Forelimb muscle (tissue), 1 donor: ENCODE results near the gene ZFC3H1. TPM values are rescaled to one million over a fixed set of nuclear protein-coding genes. Genes with fewer than 3 reads are reported as not detected.

Source experiments
- DNase-seq: peaks from one replicate; pipeline ENCODE4 v3.0.0-alpha.2; 2013; ENCODE audit warnings: low read depth
- polyA plus RNA-seq: library from polyadenylated mRNA; unstranded; fragments of 120-200 nt; gene quantifications from one replicate; pipeline ENCODE4 v1.2.1, GENCODE V29; 2013; ENCODE audit not compliant: insufficient read length

Gene ZFC3H1
- polyA plus RNA-seq, 1 donor, result 40.4 TPM

DNA sequence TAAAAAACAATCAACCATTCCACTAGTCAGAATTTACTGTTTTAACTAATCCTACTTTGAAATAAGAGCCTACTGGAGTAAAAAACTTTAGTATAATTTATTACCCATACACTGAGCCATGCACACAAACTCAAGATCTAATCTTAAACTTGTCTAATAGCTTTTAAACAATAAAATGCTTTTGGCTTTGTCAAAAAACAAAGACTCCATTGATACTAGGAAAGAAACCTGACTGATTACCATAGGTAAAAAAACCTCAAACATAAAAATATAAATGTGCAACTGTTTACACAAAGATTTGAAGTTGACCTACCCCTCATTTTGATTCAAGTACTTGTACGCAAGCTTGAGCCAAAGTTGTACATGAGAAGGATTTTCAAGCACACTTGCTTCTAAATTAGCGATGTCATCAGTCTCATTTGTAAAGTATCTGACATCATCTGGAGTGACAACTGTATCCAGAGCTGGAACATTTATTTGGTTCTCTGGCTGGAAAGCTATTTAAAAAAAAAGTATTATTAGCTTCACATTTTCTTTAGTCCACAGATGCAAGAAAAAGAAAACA, 36.1 kb downstream of the ZFC3H1 start:
- DNase-seq, result no peak

DNA sequence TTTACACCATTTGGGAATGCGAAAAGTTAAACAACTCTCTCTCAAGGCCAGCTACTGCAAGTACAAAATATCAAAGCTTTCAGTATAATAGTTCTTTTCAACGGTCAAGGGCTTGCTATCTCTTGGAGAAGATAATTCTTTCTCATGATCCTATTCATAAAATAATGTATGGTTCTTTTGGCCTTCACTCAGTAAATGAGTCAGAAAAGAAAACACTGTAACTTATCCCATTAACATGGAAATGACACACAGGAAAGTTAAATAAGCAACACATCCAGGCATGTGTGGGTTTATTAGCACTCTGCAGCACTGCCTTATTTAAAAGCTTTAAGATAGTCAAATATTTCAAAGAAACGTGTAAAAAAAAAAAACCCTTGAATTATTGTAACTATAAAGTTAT, 36.9 kb downstream of the ZFC3H1 start:
- DNase-seq, result no peak

DNA sequence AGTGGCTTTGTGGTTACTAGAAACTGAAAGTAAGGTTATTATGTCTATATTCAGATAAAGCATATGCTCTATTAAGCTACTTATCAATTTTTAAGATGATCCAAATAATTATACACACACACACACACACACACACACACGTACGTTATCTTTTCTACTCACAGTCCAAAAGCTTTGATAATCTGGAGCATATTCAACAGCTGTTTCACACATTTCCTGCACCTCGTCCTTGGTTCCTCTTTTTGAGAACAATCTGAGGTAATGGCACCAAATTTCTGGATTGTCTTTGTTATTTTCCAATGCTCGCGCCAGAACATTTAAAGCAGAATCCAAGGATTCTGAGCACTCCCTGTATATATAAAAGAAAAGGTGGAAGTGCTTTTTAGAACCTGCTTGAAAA, 37.5 kb downstream of the ZFC3H1 start:
- peak; percentile 9 for DNase-seq

DNA sequence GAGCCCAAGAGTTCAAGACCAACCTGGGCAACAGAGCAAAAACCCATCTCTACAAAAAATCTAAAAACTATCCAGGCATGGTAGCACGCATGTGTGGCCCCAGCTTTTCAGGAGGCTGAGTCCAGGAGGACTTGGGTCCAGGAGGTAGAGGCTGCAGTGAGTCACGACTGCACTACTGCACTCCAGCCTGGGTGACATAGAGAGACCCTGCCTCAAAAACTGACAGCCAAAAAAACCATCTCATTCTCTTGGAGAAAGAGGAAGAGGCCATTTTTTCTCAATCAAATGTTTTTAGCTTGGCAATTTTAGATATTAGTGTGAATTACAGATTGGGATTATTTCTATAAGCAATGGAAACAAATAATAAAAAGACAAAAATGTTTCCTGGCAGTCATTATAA, 38.2 kb downstream of the ZFC3H1 start:
- no peak for DNase-seq

DNA sequence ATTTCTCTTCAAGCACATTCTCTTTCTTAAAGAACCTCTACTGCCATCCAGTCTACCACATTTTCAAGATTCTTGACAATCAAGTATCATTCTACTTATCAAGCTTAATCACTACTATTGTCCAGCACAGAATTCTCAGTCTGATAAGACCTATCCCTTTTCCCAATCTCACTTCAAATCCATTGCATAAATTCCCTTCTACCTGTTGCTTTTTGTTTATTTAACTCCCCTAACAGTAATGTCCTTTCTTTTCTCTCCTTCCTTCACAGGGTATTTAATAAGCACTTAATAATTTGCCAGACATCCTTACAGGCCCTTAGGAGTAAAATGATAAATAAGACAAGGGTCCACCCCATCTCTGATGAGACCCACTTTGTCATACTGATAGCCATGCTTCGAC, 41.7 kb downstream of the ZFC3H1 start:
- DNase-seq, result no peak

DNA sequence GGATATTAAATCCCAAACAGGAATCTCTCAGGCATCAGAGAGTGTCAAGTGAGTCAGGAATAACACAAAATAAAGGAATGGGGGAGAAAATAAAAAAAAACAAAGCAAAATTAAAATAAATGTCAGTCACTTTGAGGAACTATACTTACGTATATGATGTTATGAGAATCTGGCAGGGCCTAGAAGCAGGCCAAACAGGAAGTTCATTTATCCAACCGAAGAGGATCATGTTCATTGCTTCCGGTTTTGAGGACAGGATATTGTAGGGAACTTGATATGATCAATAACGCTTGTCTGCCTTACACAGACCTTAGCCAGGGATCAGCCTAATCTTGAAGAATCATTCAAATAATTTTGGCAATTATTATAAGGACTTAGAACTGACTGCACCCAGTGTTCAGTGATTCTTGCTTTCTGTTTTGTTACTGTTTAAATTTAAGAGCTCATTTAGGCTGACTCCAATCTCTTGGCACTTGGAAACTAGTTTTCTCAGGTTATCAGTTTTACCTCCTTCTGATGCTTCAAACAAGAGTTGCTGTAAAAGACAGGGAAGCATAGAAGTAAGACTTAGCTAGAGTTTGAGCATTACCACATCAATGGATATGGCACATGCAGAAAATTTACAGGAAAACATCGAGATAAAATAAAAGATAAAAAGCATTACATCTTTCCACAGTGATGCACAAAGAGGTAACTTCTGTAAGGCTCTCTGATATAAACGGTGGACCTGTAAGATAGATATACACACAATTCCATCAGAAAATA, 53.4 kb downstream of the ZFC3H1 start:
- no peak for DNase-seq

DNA sequence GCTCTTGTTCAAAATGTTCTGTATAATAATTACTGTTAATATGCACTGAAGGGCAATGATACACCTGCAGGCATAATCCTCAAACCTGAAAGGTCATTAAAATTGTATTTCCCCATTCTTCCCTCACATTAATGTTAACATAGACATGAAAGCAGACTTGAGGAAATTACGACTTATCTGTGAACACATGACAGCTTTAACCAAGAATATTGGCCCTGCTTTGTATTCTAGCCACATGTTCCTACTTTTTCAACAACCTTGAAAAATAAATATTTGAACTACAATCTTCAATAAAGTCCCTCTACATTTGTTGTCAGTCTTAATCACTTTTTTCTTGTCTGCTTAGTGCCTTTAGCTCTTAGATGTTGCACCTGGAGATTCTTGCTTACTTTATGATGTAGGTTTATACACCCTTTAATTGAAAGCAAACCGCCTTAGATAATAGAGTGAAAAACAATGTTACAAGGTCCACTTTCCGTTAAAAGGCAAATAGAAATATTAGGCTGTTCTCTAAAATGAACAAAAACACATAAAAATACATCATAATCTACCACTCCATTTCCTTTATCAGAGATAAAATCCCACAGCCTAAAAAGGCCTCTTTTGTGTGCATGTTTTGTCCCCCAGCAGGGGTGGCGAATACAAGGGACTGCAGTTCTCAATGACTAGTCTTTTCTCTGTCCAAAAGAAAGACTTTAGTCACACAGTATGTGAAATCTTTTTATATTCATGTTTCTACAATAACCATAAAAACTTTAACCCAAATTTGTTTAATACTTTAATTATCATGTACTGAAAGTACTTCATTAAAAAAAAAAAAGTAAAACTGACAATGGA, 55.9 kb downstream of the ZFC3H1 start:
- DNase-seq, result no peak

DNA sequence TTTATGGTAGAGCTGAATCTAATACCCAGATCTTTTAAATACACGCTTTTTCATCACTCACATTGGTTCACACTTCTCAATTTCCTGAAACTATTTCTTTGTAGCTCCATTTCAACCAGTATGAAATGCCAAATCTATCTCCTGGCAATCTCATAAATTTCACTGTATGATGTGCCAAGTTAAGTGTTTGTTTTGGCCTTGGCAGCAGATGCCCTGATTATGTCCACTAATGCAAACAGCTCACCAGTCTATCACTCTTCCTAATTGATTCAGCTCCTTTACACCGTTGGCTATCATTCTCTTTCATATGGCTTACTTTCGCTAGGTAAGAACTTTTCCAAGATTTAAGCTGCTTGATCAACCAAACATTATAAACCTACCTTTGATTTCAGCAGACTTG, 58.6 kb downstream of the ZFC3H1 start:
- no peak for DNase-seq

DNA sequence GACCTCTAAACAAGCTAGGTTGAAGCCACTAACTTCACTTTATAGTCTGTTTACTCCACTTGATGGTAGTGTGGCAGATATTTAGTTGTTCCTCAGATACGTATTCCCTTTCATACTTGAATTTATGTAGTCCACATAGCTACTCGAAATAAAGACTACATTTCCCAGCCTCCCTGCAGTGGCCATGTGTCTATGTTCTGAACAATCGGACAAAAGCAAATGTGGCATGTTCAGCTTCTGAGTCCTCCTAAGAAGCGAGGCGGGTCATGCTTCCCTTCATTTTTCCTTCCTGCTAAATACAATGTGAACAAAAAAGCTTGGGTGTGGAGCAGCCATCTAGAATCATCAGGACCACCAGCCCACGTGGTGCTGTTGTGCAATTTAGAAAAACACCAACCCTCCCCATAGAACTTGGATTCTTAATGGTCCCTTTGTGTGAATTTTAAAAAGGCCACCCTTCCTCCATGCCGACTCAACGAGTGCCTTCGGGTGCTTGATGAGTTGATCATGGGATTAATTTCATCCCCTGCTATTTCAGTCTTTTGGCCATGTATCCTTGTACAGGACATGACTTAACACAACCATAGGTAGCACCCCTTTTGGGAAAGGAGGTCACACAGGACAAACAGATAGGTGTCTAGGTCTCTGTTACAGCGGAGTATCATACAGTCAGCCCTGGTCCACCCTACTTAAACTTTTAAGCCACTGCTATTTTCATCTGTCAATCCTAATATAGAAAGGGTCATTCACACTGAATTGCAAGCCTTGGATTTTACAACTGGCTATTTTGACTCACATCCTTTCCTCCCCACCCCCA, 60.7 kb downstream of the ZFC3H1 start:
- DNase-seq, result no peak

DNA sequence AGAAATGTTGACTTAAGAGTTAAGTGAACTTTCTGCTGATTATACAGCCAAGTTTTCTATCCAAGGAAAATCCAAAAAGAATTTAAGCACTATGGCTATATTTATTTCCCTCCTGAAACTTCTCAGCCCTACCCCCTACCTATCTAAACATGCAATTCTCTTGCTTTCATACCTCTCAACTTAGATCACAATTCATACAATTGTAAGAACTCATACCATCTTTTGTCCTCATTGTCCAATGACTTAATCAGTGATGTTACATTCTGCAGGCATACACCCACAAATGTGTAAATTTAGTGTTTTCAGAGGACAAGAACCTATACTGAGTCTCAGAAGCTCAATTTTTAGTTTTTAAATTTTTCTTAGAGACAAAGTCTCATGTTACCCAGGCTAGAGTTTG, 62.1 kb downstream of the ZFC3H1 start:
- no peak for DNase-seq

DNA sequence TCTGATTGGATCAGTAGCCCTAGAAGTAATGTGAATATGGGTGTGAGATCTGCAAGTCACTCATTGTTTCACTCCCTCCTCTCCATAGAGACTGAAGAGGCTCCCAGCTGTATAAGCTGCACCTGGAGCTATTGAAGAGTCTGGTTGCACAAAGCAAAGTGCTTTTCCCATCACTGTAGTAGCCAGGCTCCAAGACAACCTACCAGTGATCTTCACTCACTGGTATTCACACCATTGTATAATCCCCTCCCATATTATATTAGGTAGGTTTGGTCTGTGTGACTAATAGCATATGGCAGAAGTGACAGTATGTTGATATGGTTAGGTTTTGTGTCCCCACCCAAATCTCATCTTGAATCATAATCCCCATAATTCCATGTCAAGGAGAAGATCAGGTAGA, 64.4 kb downstream of the ZFC3H1 start:
- DNase-seq, result no peak

DNA sequence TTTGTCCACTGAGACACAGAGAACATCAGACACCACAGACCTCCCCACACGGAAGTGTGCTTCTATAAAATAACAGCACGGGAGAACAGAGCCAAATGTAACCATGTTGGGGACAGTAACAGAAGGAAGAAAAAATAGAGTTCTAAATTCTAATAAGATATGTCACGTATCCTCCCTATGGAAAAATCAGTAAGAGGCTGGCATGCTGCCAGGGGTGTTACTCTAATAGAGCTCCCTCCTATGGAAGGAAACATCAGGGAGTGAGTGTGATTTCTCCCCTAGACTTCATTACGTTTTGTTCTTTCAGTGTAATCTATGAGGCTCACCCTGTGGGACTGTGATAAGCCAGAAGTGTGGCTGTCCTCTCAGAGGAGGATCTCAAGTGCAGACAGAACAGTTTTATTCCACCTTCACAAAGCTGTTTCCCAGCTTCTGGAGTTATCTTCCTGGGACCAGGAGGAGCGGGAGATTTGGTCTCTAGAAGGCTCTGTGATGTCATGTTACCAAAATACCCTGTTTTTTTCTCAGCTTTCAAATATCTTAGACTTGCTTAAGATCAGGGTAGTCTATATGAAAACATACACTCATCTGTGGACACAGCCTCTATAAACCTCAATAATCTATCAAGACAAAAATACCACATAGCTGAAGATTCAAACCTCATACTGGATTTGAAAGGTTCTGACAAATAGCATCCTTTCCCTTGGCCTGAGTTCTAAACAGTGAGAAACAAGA, 69.3 kb downstream of the ZFC3H1 start:
- no peak for DNase-seq

DNA sequence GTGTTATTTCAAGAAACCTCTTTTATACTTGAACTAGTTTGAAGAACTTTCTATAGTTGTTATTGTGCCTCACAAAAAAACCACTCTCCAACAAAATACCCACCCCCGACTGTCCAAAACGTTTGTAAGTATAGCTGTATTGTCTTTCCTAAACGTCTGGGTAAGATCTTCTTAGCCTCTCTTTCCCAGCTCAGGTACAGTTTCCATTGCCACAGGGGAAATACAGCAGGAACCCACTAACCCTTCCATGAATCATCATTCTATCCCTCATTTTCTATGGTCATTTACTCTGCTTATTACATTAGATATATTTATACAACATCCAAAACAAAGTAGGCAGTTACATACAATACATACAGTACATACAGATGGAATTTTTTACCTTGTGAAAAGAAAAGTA, 70.8 kb downstream of the ZFC3H1 start:
- DNase-seq, result no peak

DNA sequence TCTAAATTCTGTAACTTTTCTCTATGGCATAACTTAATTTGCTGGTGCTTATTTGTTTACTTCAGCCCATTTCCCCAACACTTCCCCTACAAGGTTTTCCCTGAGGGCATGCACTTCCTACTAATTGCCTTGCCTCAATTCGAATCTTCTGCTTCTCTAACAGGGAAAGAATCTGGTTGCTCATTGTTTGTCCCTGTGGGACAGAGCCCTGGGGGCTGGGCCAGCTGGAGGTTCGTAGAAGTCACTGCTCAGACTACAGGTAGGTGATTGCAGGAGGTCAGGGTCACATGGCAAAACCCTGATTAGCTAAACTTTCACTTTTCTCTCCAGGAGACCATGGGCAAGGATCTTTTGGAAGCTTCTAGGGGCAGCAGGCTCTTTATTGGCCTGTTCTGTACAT, 72.0 kb downstream of the ZFC3H1 start:
- no peak for DNase-seq

DNA sequence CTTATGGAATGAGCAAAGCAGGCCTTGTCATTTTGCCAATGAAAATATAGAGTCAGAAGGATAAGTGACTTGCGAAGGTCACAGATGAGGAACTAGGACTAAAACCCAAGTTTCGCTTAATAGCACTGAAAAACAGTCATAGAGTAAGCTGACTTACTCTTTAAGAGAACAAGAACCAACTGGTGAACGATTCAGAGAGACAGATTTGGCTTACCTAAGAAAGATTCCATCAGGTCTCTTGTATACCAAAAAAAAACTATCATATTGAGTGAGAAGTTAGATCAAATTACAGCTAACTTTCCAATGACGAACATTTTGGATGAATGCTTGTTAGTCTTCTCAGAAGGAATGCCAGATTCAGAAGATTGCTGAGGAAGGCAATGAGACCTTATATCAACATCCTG, 74.2 kb downstream of the ZFC3H1 start:
- no peak for DNase-seq

DNA sequence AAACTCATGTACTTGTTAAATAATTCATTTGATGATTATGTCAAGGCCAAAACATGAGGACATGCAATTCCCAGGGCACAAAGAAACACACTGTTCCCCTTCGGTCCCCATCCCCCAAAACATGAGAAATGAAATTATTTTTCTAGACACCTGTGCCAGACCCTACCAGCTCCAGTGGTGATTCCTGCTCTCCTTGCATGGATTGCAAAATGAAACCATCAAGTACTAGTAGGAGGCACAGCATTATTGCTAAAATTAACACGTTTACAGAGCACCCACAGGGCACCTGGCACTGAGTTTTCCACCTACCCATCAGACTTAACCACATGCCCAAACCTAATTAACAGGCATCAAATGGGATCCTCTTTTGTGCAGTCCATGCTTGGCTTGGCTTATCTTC, 76.6 kb downstream of the ZFC3H1 start:
- DNase-seq, result no peak

DNA sequence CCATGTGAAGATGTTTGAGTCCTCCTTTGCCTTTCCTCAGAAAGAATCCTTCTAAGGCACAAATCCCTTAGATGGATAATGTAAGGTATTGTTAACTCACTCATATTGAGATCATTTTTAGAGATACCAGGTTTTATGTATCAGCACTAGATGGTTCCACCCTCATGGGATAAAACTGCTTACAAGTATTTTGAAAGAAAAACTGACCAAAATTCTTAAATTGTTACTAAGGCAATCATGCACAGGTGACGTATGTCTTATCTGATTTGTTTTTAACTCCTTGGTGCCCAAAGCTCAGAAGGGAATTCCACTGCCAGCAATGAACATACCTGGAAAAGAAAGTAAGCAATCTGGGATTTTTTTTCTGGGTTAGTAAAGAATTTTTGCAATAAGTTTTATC, 78.4 kb downstream of the ZFC3H1 start:
- DNase-seq, result no peak

DNA sequence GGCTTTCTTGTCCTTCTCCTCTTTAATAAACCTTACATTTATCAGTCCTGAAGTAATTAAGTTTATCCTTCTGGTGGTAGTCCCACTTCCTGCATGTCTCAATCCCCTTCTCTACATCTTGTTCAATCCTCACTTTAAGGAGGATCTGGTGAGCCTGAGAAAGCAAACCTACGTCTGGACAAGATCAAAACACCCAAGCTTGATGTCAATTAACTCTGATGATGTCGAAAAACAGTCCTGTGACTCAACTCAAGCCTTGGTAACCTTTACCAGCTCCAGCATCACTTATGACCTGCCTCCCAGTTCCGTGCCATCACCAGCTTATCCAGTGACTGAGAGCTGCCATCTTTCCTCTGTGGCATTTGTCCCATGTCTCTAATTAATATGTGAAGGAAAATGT, 79.3 kb downstream of the ZFC3H1 start:
- DNase-seq, result no peak

DNA sequence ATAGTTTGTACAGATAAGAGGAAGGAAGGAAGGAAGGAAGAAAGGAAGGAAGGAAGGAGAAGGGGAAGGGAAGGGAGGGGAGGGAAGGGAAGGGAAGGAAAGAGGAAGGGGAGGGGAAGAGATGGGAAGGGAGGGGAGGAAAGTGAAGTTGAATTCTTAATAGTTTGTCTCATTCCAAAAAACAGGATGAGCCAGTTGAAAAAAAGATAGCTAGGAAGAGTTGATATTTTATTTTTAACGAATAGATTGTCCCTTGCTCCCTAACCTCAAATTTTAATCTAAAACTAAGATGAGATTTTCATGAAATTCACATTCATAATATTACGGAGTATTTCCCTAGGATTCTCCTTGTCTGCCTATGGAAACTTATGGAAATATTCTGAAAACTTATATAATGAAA, 80.7 kb downstream of the ZFC3H1 start:
- no peak for DNase-seq

DNA sequence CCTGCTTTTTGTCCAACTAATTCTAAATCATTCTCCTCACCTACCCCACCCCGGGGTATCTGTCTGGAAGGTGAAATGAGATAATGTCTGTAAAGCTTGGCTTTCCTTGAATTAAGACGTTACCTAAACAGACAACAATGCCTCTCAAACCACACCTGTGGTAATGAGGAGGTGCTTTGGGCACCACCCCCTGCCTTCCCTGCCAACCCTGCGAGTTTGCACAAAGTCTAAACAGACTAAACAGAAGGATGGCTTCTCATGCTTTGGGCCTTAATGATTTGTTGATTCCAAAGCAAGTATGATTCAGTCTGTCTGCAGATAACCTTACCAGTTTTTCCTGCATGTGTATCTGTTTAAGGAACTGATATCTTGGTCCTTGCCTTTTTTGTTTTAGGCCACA, 82.4 kb downstream of the ZFC3H1 start:
- DNase-seq, result no peak

DNA sequence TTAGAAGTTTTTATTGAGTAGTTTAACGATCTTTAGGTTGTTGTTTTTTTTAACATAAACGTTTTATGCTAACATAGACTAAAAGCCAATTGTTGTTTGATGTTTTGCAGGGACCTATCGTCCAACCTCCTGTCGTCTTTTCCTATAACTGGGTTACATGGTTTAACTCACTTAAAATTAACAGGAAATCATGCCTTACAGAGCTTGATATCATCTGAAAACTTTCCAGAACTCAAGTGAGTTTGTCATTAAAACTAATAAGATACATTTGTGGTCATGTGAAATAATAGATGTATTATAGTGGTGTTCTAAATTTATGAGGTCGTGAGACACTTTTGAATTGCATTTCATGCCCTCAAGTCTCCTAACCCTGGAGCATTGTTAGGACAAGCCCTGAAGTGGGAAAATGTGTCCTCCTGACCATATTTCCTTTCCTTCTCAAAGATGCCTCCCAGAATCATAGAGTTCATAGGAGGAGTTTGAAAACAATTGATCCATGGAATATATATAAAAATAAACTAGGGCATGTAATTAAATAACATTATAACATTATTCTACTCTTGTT, 84.9 kb downstream of the ZFC3H1 start:
- DNase-seq, result no peak
